Cardiac septum (tissue), 1 donor: Measurements from ENCODE around the gene CES4A. TPM values are rescaled to one million over a fixed set of nuclear protein-coding genes. Genes with fewer than 3 reads are reported as not detected.

Experiments
- total RNA-seq: library from RNA; stranded (reverse); fragmentation: NEBNext Ultra II Directional; extraction: Animal tissue kit (Norgen Biotek cat#: 25700); gene quantifications from one replicate; pipeline ENCODE4 v1.2.1, GENCODE V29; 2021
- donor health status: DM: no; HTN: no; CAD: no.

Gene CES4A
- total RNA-seq, 1 donor from 2014 or later, result 11.9 TPM

Other genes with a start within 250 kb of the CES4A start
- gene DYNC1LI2, start 237.0 kb upstream of the CES4A start, total RNA-seq, result 123 TPM
- gene TERB1, start 187.0 kb upstream of the CES4A start, total RNA-seq, result not detected
- 31.1 TPM for gene NAE1, start 157.6 kb upstream of the CES4A start, total RNA-seq
- gene CA7, start 144.2 kb upstream of the CES4A start, total RNA-seq, result not detected
- gene PDP2, start 108.1 kb upstream of the CES4A start, total RNA-seq, result 2.7 TPM
- gene CDH16, start 69.7 kb upstream of the CES4A start, total RNA-seq, result 0.35 TPM
- 245 TPM for gene RRAD, start 63.1 kb upstream of the CES4A start, total RNA-seq
- 118 TPM for gene CIAO2B, start 54.2 kb upstream of the CES4A start, total RNA-seq
- 64.0 TPM for gene CES2, start 53.1 kb upstream of the CES4A start, total RNA-seq
- 0.62 TPM for gene CES3, start 27.3 kb upstream of the CES4A start, total RNA-seq
- 33.7 TPM for gene CBFB, start 40.6 kb downstream of the CES4A start, total RNA-seq
- 8.8 TPM for gene PHAF1, start 121.4 kb downstream of the CES4A start, total RNA-seq
- 12.4 TPM for gene B3GNT9, start 162.4 kb downstream of the CES4A start, total RNA-seq
- 11.0 TPM for gene TRADD, start 171.3 kb downstream of the CES4A start, total RNA-seq
- gene FBXL8, start 171.4 kb downstream of the CES4A start, total RNA-seq, result 9.5 TPM
- gene HSF4, start 176.2 kb downstream of the CES4A start, total RNA-seq, result 49.1 TPM
- 86.3 TPM for gene NOL3, start 181.9 kb downstream of the CES4A start, total RNA-seq
- gene MATCAP1, start 195.4 kb downstream of the CES4A start, total RNA-seq, result 22.2 TPM
- 2.8 TPM for gene EXOC3L1, start 201.5 kb downstream of the CES4A start, total RNA-seq
- gene E2F4, start 203.6 kb downstream of the CES4A start, total RNA-seq, result 34.4 TPM
- 0.92 TPM for gene ELMO3, start 210.5 kb downstream of the CES4A start, total RNA-seq
- 16.3 TPM for gene TMEM208, start 238.5 kb downstream of the CES4A start, total RNA-seq